ENCODE data around the gene FAF1. TPM values are rescaled to one million over a fixed set of nuclear protein-coding genes. Genes with fewer than 3 reads are reported as not detected.
A peak's percentile ranks its signal among the peaks of the same experiment; 100 is the strongest.

The FAF1 gene
- total RNA-seq, 1 experiment from 2014 or later = 109 TPM

- TF ChIP-seq EZH2 (IDR thresholded peaks at IDR 0.05; ENCODE audit: borderline replicate concordance, low read depth, low read length, poor library complexity, severe bottlenecking) (peak; percentile 98), CTCF (conservative IDR thresholded peaks at IDR 0.05; ENCODE audit: low read depth, low read length) (no peak)
- Histone ChIP-seq H3K27me3 (replicated peaks; ENCODE audit: insufficient read depth, low read depth, low read length, poor library complexity) (peaks cover 94% of the 10 kb centered on the region), H3K27ac (ENCODE audit: low read depth, low read length, poor library complexity, severe bottlenecking) (no peak overlapping the region), H3K4me1 (ENCODE audit: insufficient read depth, low read length, poor library complexity, severe bottlenecking) (no peaks in the 10 kb centered on the region), H3K9me3 (ENCODE audit: low read depth, low read length, poor library complexity, severe bottlenecking) (no peaks in the 10 kb centered on the region), H3K36me3 (ENCODE audit: insufficient read depth, low read length, poor library complexity, severe bottlenecking) (no peaks in the 10 kb centered on the region), H3K4me3 (ENCODE audit: low read depth, low read length, poor library complexity, severe bottlenecking) (no peak overlapping the region)
- intact Hi-C loops (cut with micrococcal nuclease; ENCODE audit: unreplicated experiment) = no loop called here
- BruUV-seq (replicated peaks) = no TSS peak
- POLR2A ChIA-PET (ENCODE audit: low non-redundant PET) = no interaction called here
- CTCF ChIA-PET = no interaction called here
- DNase-seq (ENCODE audit: low spot score) = no peak
Measured at GRCh38 chr1:50416553-50417453, 543.3 kb downstream of the FAF1 start.

DNA sequence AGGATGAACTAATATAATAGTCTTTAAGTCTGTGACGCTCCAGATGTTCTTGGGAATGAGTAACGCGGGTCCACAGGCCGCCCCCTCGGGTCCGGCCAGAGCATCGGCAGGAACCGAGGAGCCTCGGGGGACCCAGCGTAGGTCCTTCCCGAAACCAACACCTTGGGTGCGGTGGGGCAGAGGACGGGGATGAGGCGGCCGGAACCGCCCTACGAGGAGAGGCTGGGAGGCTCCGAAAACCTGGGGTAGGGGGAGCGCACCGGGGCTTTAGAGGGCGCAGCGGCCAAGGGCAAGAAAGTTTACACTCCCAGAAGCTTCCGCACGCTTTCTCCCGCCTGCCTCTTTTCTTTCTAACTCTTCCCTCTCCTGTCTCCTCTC, 543.9 kb downstream of the FAF1 start:
- no peak overlapping the region for H3K4me3 ChIP-seq (ENCODE audit: low read depth, low read length, poor library complexity, severe bottlenecking)
- BruUV-seq (replicated peaks) = no TSS peak
- CTCF ChIA-PET = no interaction called here
- TF ChIP-seq CTCF (conservative IDR thresholded peaks at IDR 0.05; ENCODE audit: low read depth, low read length) (no peak), EZH2 (IDR thresholded peaks at IDR 0.05; ENCODE audit: borderline replicate concordance, low read depth, low read length, poor library complexity, severe bottlenecking) (peak; percentile 48)
- no peak for DNase-seq (ENCODE audit: low spot score)
- H3K36me3 ChIP-seq (ENCODE audit: insufficient read depth, low read length, poor library complexity, severe bottlenecking) = no peaks in the 10 kb centered on the region
- no peak overlapping the region for H3K27ac ChIP-seq (ENCODE audit: low read depth, low read length, poor library complexity, severe bottlenecking)
- intact Hi-C loops (cut with micrococcal nuclease; ENCODE audit: unreplicated experiment) = no loop called here
- no peaks in the 10 kb centered on the region for H3K4me1 ChIP-seq (ENCODE audit: insufficient read depth, low read length, poor library complexity, severe bottlenecking)
- peaks cover 94% of the 10 kb centered on the region for H3K27me3 ChIP-seq (replicated peaks; ENCODE audit: insufficient read depth, low read depth, low read length, poor library complexity)
- H3K9me3 ChIP-seq (ENCODE audit: low read depth, low read length, poor library complexity, severe bottlenecking) = no peaks in the 10 kb centered on the region
- POLR2A ChIA-PET (ENCODE audit: low non-redundant PET) = no interaction called here

DNA sequence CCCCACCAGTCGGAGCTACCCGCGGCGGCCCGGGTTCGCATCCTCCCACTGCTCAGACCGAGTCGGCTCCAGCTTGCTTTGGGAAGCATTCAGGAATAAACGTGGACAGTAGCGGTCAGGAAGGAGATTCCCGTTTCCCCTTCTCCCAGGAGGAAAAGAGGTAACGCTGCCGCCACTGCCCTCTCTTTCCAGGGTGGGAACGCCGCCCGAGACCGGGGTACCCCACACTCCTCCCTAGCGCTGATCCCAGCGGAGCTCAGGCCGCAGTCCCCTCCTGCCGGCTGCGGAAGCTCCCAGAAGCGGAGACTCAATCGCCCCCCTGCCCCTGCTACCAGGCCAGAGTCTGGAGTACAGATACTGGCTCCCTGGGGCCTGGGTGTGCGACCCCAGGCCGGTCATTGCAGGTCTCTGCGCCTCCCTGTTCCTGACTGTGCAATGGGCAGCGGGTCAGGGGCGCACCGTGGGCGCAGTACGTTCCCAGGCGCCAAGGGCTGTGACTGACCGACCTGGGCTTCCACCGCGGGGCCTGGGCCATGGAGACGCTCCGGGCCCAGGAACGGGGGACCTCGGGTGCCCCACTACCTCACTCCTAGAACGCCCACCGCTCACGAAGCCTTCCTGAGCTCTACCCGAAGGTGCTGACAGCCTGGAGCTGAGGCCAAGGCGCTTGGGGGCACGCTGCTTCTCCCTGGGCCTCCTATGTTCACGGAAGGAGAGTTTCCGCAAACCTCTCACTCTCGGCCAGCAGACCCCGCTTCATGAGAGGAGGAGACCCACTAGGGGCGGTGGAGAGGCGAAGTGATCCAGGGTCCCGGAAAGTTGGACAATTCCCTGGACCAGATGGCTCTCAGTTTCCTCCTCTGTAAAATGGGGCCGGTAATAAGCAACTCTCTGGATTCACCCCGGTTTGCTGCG, 544.6 kb downstream of the FAF1 start:
- POLR2A ChIA-PET (ENCODE audit: low non-redundant PET) = no interaction called here
- Histone ChIP-seq H3K36me3 (ENCODE audit: insufficient read depth, low read length, poor library complexity, severe bottlenecking) (no peaks in the 10 kb centered on the region), H3K4me1 (ENCODE audit: insufficient read depth, low read length, poor library complexity, severe bottlenecking) (no peaks in the 10 kb centered on the region), H3K4me3 (ENCODE audit: low read depth, low read length, poor library complexity, severe bottlenecking) (no peak overlapping the region), H3K9me3 (ENCODE audit: low read depth, low read length, poor library complexity, severe bottlenecking) (no peaks in the 10 kb centered on the region), H3K27ac (ENCODE audit: low read depth, low read length, poor library complexity, severe bottlenecking) (no peak overlapping the region), H3K27me3 (replicated peaks; ENCODE audit: insufficient read depth, low read depth, low read length, poor library complexity) (peaks cover 90% of the 10 kb centered on the region)
- no peak for DNase-seq (ENCODE audit: low spot score)
- intact Hi-C loops (cut with micrococcal nuclease; ENCODE audit: unreplicated experiment) = no loop called here
- TF ChIP-seq CTCF (conservative IDR thresholded peaks at IDR 0.05; ENCODE audit: low read depth, low read length) = no peak
- TF ChIP-seq EZH2 (IDR thresholded peaks at IDR 0.05; ENCODE audit: borderline replicate concordance, low read depth, low read length, poor library complexity, severe bottlenecking) = peak; percentile 44
- CTCF ChIA-PET = no interaction called here
- BruUV-seq (replicated peaks) = no TSS peak
